Panc1 (cell line): ENCODE data around the gene ZC3HAV1.

Experiments
- POLR2AphosphoS5 ChIP-seq: IDR thresholded peaks from 2 replicates; pipeline ENCODE4 v1.6.1; 2012; ENCODE audit warnings: mild to moderate bottlenecking, low read depth, low read length, moderate library complexity
- TF ChIP-seq, protein P1 (sequence below): fragments of 450-650 bp; IDR thresholded peaks from 2 replicates; pipeline ENCODE4 v1.5.1; 2017; ENCODE audit warnings: mild to moderate bottlenecking

DNA sequence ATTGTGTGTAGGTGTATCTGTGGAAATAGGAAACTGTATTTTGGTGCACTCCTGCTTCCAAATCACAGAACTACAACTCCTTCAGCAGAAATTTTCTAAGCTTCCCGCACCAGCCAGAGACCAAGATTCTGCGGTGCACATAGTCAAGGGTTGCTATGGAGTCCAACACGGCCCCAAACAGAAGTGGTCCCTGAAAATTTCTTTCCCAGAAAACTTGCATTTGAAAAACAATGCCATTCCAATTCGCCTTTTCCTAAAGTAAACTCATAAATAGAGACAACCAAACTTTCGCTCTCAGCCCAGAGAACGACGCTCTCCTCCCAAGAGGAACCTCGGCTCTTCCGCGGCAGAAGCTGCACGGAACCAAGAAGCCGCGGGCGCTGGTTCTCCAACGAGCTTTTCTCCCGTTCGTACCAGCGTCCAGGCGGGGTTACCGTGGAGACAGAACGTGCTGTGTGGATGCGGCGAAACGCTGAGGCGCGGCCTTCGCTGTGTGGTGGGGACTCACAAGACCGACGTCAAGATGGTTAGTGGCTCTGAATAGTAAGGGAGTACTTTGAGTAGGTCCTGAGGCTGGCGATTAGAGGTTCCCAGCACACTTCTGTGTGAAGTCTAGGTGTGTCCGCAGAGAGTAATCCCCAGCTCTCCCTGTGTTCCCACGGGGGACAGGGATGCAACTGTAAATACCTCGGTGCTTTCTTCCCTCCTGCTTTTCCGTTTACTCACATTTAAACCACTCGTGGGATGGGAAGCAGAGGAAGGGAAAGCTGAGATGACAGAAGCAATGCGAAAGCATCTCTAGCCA lies 24.0 kb upstream of the ZC3HAV1 start:
- TF ChIP-seq, protein P1, sequence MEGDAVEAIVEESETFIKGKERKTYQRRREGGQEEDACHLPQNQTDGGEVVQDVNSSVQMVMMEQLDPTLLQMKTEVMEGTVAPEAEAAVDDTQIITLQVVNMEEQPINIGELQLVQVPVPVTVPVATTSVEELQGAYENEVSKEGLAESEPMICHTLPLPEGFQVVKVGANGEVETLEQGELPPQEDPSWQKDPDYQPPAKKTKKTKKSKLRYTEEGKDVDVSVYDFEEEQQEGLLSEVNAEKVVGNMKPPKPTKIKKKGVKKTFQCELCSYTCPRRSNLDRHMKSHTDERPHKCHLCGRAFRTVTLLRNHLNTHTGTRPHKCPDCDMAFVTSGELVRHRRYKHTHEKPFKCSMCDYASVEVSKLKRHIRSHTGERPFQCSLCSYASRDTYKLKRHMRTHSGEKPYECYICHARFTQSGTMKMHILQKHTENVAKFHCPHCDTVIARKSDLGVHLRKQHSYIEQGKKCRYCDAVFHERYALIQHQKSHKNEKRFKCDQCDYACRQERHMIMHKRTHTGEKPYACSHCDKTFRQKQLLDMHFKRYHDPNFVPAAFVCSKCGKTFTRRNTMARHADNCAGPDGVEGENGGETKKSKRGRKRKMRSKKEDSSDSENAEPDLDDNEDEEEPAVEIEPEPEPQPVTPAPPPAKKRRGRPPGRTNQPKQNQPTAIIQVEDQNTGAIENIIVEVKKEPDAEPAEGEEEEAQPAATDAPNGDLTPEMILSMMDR: no peak
- peak; percentile 85 for TF ChIP-seq POLR2AphosphoS5
